Erythroblast (primary cell): Measurements from ENCODE around the gene SH3PXD2B.

Experiments
- GATA1 ChIP-seq: IDR thresholded peaks from 2 replicates; pipeline ENCODE4 v1.6.1; 2011; ENCODE audit warnings: low read depth, mild to moderate bottlenecking, control low read depth, low read length, moderate library complexity
- POLR2A ChIP-seq: IDR thresholded peaks from 2 replicates; pipeline ENCODE4 v1.6.1; 2011; ENCODE audit warnings: mild to moderate bottlenecking, low read length

DNA sequence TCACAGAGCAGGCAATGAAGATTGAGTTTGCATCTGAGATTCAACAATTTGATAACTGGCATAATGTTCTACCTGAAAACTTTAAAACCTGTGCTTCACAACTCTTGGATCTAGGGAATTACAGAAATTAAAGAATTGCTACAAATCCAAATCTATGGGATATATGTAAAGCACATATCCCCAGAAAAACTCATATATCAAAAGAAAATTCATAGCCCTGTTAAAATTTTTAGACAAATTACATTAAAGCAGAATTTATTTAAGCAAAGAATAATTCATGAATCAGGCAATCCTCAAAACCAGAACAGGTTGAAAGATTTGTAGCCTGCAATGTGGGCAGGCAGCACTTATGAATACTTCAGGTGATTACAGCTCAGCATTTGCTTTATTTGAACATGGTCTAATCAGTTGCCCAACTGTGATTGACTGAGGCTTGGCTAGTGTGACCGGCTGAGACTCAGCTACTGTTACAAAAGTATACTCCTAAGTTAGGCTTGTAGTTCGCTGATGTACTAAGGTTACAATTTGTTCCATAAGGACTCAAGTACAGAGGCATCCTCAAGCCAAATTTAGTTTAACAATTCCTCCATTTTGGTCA is 160.5 kb downstream of the SH3PXD2B start:
- TF ChIP-seq POLR2A (no peak), GATA1 (no peak)
